RWPE1 (cell line): ENCODE results near the gene CASZ1.

ENCODE experiments used
- CTCF ChIA-PET: fragments of 350-600 bp; sonication (Branson Sonifier 250); formaldehyde crosslinking; extraction: SDS; loops from one replicate; lab custom pipeline; 2021; lab: Yijun Ruan, JAX
- POLR2A ChIA-PET: fragments of 400-600 bp; formaldehyde crosslinking; extraction: SDS; loops from one replicate; lab custom pipeline; 2020; ENCODE audit warnings: antibody characterized with exemption; ENCODE audit not compliant: low non-redundant PET; lab: Yijun Ruan, JAX
- DNase-seq: peaks from one replicate; pipeline ENCODE4 v3.0.0; 2012; ENCODE audit warnings: low spot score
- H3K27ac ChIP-seq: fragments of 450-650 bp; 2 replicates; pipeline ENCODE4 v1.5.1; 2017
- CTCF ChIP-seq: fragments of 450-650 bp; conservative IDR thresholded peaks from 2 replicates; pipeline ENCODE4 v1.5.1; 2017; ENCODE audit warnings: low read depth, mild to moderate bottlenecking

Gene CASZ1

GRCh38 chr1:10709646-10710045 lies 86.8 kb downstream of the CASZ1 start:
- ChIA-PET POLR2A (no interaction called here), CTCF (no interaction called here)
- no peak overlapping the region for H3K27ac ChIP-seq
- no peak for TF ChIP-seq CTCF
- DNase-seq = no peak

- CTCF ChIA-PET = no interaction called here
- POLR2A ChIA-PET = no interaction called here
- TF ChIP-seq CTCF = no peak
- no peak for DNase-seq
- H3K27ac ChIP-seq = no peak overlapping the region
Observed at GRCh38 chr1:10709165-10709564, 87.3 kb downstream of the CASZ1 start.

- H3K27ac ChIP-seq = no peak overlapping the region
- POLR2A ChIA-PET = no interaction called here
- CTCF ChIA-PET = no interaction called here
- no peak for TF ChIP-seq CTCF
- DNase-seq = no peak
Observed at GRCh38 chr1:10708757-10709156, 87.7 kb downstream of the CASZ1 start.

- POLR2A ChIA-PET = no interaction called here
- CTCF ChIA-PET = no interaction called here
- no peak for TF ChIP-seq CTCF
- no peak for DNase-seq
- no peak overlapping the region for H3K27ac ChIP-seq
Observed at GRCh38 chr1:10707208-10707607, 89.2 kb downstream of the CASZ1 start.

GRCh38 chr1:10706376-10706913 lies 90.0 kb downstream of the CASZ1 start:
- no peak overlapping the region for H3K27ac ChIP-seq
- CTCF ChIA-PET = no interaction called here
- DNase-seq = no peak
- POLR2A ChIA-PET = no interaction called here
- no peak for TF ChIP-seq CTCF

- CTCF ChIA-PET = no interaction called here
- DNase-seq = no peak
- no peak for TF ChIP-seq CTCF
- POLR2A ChIA-PET = no interaction called here
- H3K27ac ChIP-seq = no peak overlapping the region
Observed at GRCh38 chr1:10705953-10706352, 90.5 kb downstream of the CASZ1 start.
